NCI-H128 (cell line): Measurements from ENCODE around the gene NBDY.
"Not testable (repeated sequence)": the region's sequence is repeated elsewhere in the genome, so short reads cannot be mapped to it uniquely, and the experiment has no call there.

Source experiments
- DNase-seq: peaks from one replicate; lab custom pipeline; 2025; ENCODE audit not compliant: unreplicated experiment; lab: John Stamatoyannopoulos, UW

Gene NBDY

GRCh38 chrX:56764153-56764974 is 35.3 kb downstream of the NBDY start:
- no peak for DNase-seq

GRCh38 chrX:56764975-56765791 is 36.1 kb downstream of the NBDY start:
- DNase-seq = no peak

GRCh38 chrX:56765811-56766553 is 36.9 kb downstream of the NBDY start:
- DNase-seq = no peak

GRCh38 chrX:56766554-56767347 is 37.7 kb downstream of the NBDY start:
- DNase-seq = no peak

- DNase-seq = not testable (repeated sequence)
These were observed 38.5 kb downstream of the NBDY start for GRCh38 chrX:56767348-56768119.

GRCh38 chrX:56768120-56768660 is 39.1 kb downstream of the NBDY start:
- DNase-seq = not testable (repeated sequence)

GRCh38 chrX:56772675-56773521 is 43.9 kb downstream of the NBDY start:
- DNase-seq = not testable (repeated sequence)

- DNase-seq = not testable (repeated sequence)
These were observed 44.5 kb downstream of the NBDY start for GRCh38 chrX:56773522-56774060.

- not testable (repeated sequence) for DNase-seq
These were observed 49.3 kb downstream of the NBDY start for GRCh38 chrX:56778099-56778923.

GRCh38 chrX:56778924-56779468 is 50.0 kb downstream of the NBDY start:
- DNase-seq = not testable (repeated sequence)

GRCh38 chrX:56780681-56781649 is 51.9 kb downstream of the NBDY start:
- not testable (repeated sequence) for DNase-seq

- DNase-seq = no peak
These were observed 53.3 kb downstream of the NBDY start for GRCh38 chrX:56782352-56782751.

- DNase-seq = no peak
These were observed 53.9 kb downstream of the NBDY start for GRCh38 chrX:56782791-56783449.

- DNase-seq = no peak
These were observed 54.4 kb downstream of the NBDY start for GRCh38 chrX:56783450-56783831.

- DNase-seq = no peak
These were observed 55.1 kb downstream of the NBDY start for GRCh38 chrX:56783996-56784620.
